ENCODE measurements around the gene FRMD4A. TPM values are rescaled to one million over a fixed set of nuclear protein-coding genes. Genes with fewer than 3 reads are reported as not detected.
A peak's percentile ranks its signal among the peaks of the same experiment; 100 is the strongest.
"Not testable (repeated sequence)": the region's sequence is repeated elsewhere in the genome, so short reads cannot be mapped to it uniquely, and the experiment has no call there.

FRMD4A gene
- total and polyA plus RNA-seq, 10 of the 15 experiments (the other 5 are each of a cell fraction or from before 2014, with no cell fraction given) = 17.8 to 75.2 (median 39.1) TPM

DNA sequence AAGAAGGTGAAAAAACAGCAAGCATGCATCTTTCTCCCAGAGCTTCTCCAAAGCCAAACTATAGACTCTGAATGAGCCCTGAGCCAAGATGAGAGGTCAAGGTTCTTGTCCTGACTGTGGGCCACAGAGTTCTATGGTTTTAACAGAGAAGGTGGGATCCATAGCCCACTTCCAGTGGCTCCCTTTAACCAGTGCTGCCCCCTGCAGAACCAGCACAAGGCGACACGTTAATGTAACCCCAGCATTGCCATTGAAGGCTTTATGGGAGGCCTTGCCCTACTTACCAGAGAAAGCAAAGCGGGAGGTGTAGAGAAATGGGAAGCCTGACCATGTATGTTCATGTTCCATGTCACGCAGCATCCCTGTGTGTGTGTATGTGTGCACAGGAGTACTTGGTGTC lies 500.3 kb downstream of the FRMD4A start:
- SMC1A ChIA-PET (ENCODE audit: uncharacterized antibody, unreplicated experiment) = interaction anchor here (1.5 kb wide), 1 partner anchor 43 kb away, joined by 6 read pairs; no protein-coding TSS in a partner anchor
- Histone ChIP-seq H3K4me2 (ENCODE audit: control insufficient read depth, insufficient read depth) (no peak overlapping the region), H3K27me3 (replicated peaks in 1 of 2; ENCODE audit: control insufficient read depth in 2 of 2, insufficient read depth in 2 of 2, low read length in 1 of 2) (no peaks in the 10 kb centered on the region), H3K9ac (ENCODE audit: control insufficient read depth, insufficient read depth, low read length) (no peak overlapping the region), H3K4me3 (no peak overlapping the region), H3K79me2 (ENCODE audit: control insufficient read depth, insufficient read depth, low read length) (no peaks in the 10 kb centered on the region; the same call in 1 of the 2 replicates), H2AFZ (ENCODE audit: control insufficient read depth, low read depth, low read length) (no peak overlapping the region; the same call in 1 of the 2 replicates), H3K27ac (ENCODE audit: control insufficient read depth, insufficient read depth) (no peak overlapping the region), H3K9me3 (replicated peaks; ENCODE audit: control insufficient read depth, insufficient read depth, low read length) (no peaks in the 10 kb centered on the region; the same call in 2 of the 3 replicates), H4K20me1 (ENCODE audit: control insufficient read depth, insufficient read depth) (no peaks in the 10 kb centered on the region), H3K36me3 (ENCODE audit: control insufficient read depth in 2 of 2, insufficient read depth in 2 of 2, low read length in 1 of 2) (no peaks in the 10 kb centered on the region), H3K4me1 (ENCODE audit: control insufficient read depth, insufficient read depth, low read length) (peaks cover 18% of the 10 kb centered on the region)
- intact Hi-C loops (cut with micrococcal nuclease; ENCODE audit: unreplicated experiment) = no loop called here
- POLR2A ChIA-PET = interaction anchor here (0.5 kb wide), 1 partner anchor 95 kb away, joined by 5 read pairs; no protein-coding TSS in a partner anchor
- no peak for ATAC-seq
- BruUV-seq (replicated peaks) = no TSS peak
- WGBS (ENCODE audit: insufficient coverage, insufficient replicate concordance, low lambda C conversion rate, missing lambda C conversion rate) = 75% methylated on average over 4 of the region's 4 CpGs
- in situ Hi-C loops (cut with MboI) = no loop called here
- CTCF ChIA-PET = no interaction called here
- RAD21 ChIA-PET (ENCODE audit: unreplicated experiment) = no interaction called here
- no peak for TF ChIP-seq RAD51 (IDR thresholded peaks at IDR 0.05)
- TF ChIP-seq KLF5 (IDR thresholded peaks at IDR 0.05; ENCODE audit: partially characterized antibody) = no peak
- TF ChIP-seq, protein P1, sequence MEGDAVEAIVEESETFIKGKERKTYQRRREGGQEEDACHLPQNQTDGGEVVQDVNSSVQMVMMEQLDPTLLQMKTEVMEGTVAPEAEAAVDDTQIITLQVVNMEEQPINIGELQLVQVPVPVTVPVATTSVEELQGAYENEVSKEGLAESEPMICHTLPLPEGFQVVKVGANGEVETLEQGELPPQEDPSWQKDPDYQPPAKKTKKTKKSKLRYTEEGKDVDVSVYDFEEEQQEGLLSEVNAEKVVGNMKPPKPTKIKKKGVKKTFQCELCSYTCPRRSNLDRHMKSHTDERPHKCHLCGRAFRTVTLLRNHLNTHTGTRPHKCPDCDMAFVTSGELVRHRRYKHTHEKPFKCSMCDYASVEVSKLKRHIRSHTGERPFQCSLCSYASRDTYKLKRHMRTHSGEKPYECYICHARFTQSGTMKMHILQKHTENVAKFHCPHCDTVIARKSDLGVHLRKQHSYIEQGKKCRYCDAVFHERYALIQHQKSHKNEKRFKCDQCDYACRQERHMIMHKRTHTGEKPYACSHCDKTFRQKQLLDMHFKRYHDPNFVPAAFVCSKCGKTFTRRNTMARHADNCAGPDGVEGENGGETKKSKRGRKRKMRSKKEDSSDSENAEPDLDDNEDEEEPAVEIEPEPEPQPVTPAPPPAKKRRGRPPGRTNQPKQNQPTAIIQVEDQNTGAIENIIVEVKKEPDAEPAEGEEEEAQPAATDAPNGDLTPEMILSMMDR (IDR thresholded peaks at IDR 0.05 in 2 of 3, conservative IDR thresholded peaks at IDR 0.05 in 1 of 3; ENCODE audit: control insufficient read depth in 2 of 3, extremely low read depth in 1 of 3, insufficient read depth in 1 of 3, low read depth in 3 of 3, low read length in 3 of 3) = peak in 1 of 3 experiments; percentile 12; a peak in 1 of 6 replicates
- no peak for FAIRE-seq
- DNase-seq (ENCODE audit: low read depth, low spot score) = no peak

DNA sequence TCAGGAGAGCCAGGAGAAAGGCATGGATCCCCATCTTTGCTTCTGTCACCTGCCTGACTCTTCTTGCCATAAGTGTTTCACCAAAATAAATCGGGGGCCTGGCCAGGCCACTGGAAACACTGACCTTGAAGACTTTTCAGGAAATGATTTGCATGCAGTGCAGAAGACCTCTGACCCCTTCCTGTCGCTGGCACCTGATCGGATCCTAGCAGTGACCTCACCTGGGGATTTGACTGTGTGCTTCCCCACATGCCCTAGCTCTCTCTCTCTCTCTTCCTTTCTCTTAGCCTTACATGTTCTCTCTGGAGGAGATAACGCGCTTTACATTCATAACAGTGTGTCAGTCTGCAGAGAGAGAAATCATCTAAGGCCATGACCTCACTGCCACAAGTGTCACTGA lies 500.9 kb downstream of the FRMD4A start:
- Histone ChIP-seq H3K4me2 (ENCODE audit: control insufficient read depth, insufficient read depth) (no peak overlapping the region), H3K27ac (ENCODE audit: control insufficient read depth, insufficient read depth) (no peak overlapping the region), H3K4me3 (no peak overlapping the region), H3K79me2 (ENCODE audit: control insufficient read depth, insufficient read depth, low read length) (no peaks in the 10 kb centered on the region; the same call in 1 of the 2 replicates), H3K36me3 (ENCODE audit: control insufficient read depth in 2 of 2, insufficient read depth in 2 of 2, low read length in 1 of 2) (no peaks in the 10 kb centered on the region), H2AFZ (ENCODE audit: control insufficient read depth, low read depth, low read length) (no peak overlapping the region), H3K9ac (ENCODE audit: control insufficient read depth, insufficient read depth, low read length) (no peak overlapping the region), H3K9me3 (replicated peaks; ENCODE audit: control insufficient read depth, insufficient read depth, low read length) (no peaks in the 10 kb centered on the region; the same call in 2 of the 3 replicates), H3K4me1 (ENCODE audit: control insufficient read depth, insufficient read depth, low read length) (peaks cover 18% of the 10 kb centered on the region), H4K20me1 (ENCODE audit: control insufficient read depth, insufficient read depth) (no peaks in the 10 kb centered on the region), H3K27me3 (replicated peaks in 1 of 2; ENCODE audit: control insufficient read depth in 2 of 2, insufficient read depth in 2 of 2, low read length in 1 of 2) (no peaks in the 10 kb centered on the region)
- CTCF ChIA-PET = no interaction called here
- ATAC-seq = peak; percentile 32; the same call in 2 of the 3 replicates
- POLR2A ChIA-PET = interaction anchor here (0.5 kb wide), 1 partner anchor 96 kb away, joined by 5 read pairs; no protein-coding TSS in a partner anchor
- FAIRE-seq = no peak
- DNase-seq (ENCODE audit: low read depth, low spot score) = no peak
- SMC1A ChIA-PET (ENCODE audit: uncharacterized antibody, unreplicated experiment) = no interaction called here
- TF ChIP-seq NR2F1 (conservative IDR thresholded peaks at IDR 0.05) = peak; percentile 68; the same call in 1 of the 2 replicates
- TF ChIP-seq MTA2 (IDR thresholded peaks at IDR 0.05; ENCODE audit: low read depth) = no peak
- intact Hi-C loops (cut with micrococcal nuclease; ENCODE audit: unreplicated experiment) = no loop called here
- 49% methylated on average over 5 of the region's 5 CpGs for WGBS (ENCODE audit: insufficient coverage, insufficient replicate concordance, low lambda C conversion rate, missing lambda C conversion rate)
- no TSS peak for BruUV-seq (replicated peaks)
- in situ Hi-C loops (cut with MboI) = no loop called here
- RAD21 ChIA-PET (ENCODE audit: unreplicated experiment) = no interaction called here

DNA sequence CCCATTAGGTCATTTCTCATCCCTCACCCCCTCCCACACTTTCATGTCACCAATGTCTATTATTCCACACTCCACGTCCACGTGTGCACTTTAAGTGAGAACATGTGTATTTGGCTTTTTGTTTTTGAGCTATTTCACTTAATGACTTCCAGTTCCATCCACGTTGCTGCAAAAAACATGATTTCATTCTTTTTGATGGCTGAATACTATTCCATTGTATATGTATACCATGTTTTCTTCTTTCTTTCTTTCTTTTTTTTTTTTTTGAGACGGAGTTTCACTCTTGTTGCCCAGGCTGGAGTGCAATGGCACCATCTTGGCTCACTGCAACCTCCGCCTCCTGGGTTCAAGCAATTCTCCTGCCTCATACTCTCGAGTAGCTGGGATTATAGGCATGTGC lies 502.4 kb downstream of the FRMD4A start:
- CTCF ChIA-PET = interaction anchor here (0.6 kb wide), 1 partner anchor 1585 kb away, joined by 3 read pairs; no protein-coding TSS in a partner anchor
- H4K20me1 ChIP-seq (ENCODE audit: control insufficient read depth, insufficient read depth); H3K9ac ChIP-seq (ENCODE audit: control insufficient read depth, insufficient read depth, low read length); RAD21 ChIA-PET (ENCODE audit: unreplicated experiment); H3K79me2 ChIP-seq (ENCODE audit: control insufficient read depth, insufficient read depth, low read length); H3K4me2 ChIP-seq (ENCODE audit: control insufficient read depth, insufficient read depth); ATAC-seq; H3K27me3 ChIP-seq (replicated peaks in 1 of 2; ENCODE audit: control insufficient read depth in 2 of 2, insufficient read depth in 2 of 2, low read length in 1 of 2); H3K9me3 ChIP-seq (replicated peaks; ENCODE audit: control insufficient read depth, insufficient read depth, low read length); intact Hi-C loops (cut with micrococcal nuclease; ENCODE audit: unreplicated experiment); H3K27ac ChIP-seq (ENCODE audit: control insufficient read depth, insufficient read depth); H3K36me3 ChIP-seq (ENCODE audit: control insufficient read depth in 2 of 2, insufficient read depth in 2 of 2, low read length in 1 of 2); in situ Hi-C loops (cut with MboI); H3K4me3 ChIP-seq; BruUV-seq (replicated peaks); FAIRE-seq; DNase-seq (ENCODE audit: low read depth, low spot score); H2AFZ ChIP-seq (ENCODE audit: control insufficient read depth, low read depth, low read length); SMC1A ChIA-PET (ENCODE audit: uncharacterized antibody, unreplicated experiment); POLR2A ChIA-PET: not testable (repeated sequence)
- WGBS (ENCODE audit: insufficient coverage, insufficient replicate concordance, low lambda C conversion rate, missing lambda C conversion rate) = 61% methylated on average over 4 of the region's 6 CpGs
- peaks cover 18% of the 10 kb centered on the region for H3K4me1 ChIP-seq (ENCODE audit: control insufficient read depth, insufficient read depth, low read length)

Data from GM12878 (cell line).